Mucosa of stomach (tissue), 1 donor: ENCODE results near the gene ZNF574.

ENCODE experiments used
- H3K27me3 ChIP-seq: one replicate; pipeline ENCODE4 v1.7.0; 2013; ENCODE audit warnings: mild to moderate bottlenecking, low read length; ENCODE audit not compliant: control insufficient read depth, insufficient read depth
- H3K36me3 ChIP-seq: one replicate; pipeline ENCODE4 v1.7.0; 2013; ENCODE audit warnings: low read length; ENCODE audit not compliant: control insufficient read depth, insufficient read depth
- H3K4me1 ChIP-seq: one replicate; pipeline ENCODE4 v1.7.0; 2013; ENCODE audit warnings: mild to moderate bottlenecking, low read length; ENCODE audit not compliant: control insufficient read depth, insufficient read depth
- H3K4me3 ChIP-seq: one replicate; pipeline ENCODE4 v1.7.0; 2013; ENCODE audit warnings: low read length
- H3K9ac ChIP-seq: one replicate; pipeline ENCODE4 v1.7.0; 2013; ENCODE audit warnings: mild to moderate bottlenecking, low read length, moderate library complexity
- H3K9me3 ChIP-seq: one replicate; pipeline ENCODE4 v1.7.0; 2013; ENCODE audit warnings: mild to moderate bottlenecking, low read length, moderate library complexity; ENCODE audit not compliant: control insufficient read depth
- donor health status: Pancreatic carcinoma.

ZNF574 gene

GRCh38 chr19:42064432-42064831 is 11.5 kb upstream of the ZNF574 start:
- peaks cover 25% of the 10 kb centered on the region for H3K27me3 ChIP-seq
- no peak overlapping the region for H3K4me3 ChIP-seq
- H3K9me3 ChIP-seq, result no peaks in the 10 kb centered on the region
- no peaks in the 10 kb centered on the region for H3K36me3 ChIP-seq
- H3K9ac ChIP-seq, result no peak overlapping the region
- no peaks in the 10 kb centered on the region for H3K4me1 ChIP-seq

GRCh38 chr19:42065051-42065450 is 10.9 kb upstream of the ZNF574 start:
- Histone ChIP-seq H3K27me3 (peaks cover 31% of the 10 kb centered on the region), H3K4me3 (no peak overlapping the region), H3K9ac (no peak overlapping the region), H3K4me1 (no peaks in the 10 kb centered on the region), H3K36me3 (no peaks in the 10 kb centered on the region), H3K9me3 (no peaks in the 10 kb centered on the region)

- Histone ChIP-seq H3K27me3 (peaks cover 36% of the 10 kb centered on the region), H3K9me3 (no peaks in the 10 kb centered on the region), H3K36me3 (no peaks in the 10 kb centered on the region), H3K9ac (no peak overlapping the region), H3K4me3 (no peak overlapping the region), H3K4me1 (no peaks in the 10 kb centered on the region)
These were observed 10.5 kb upstream of the ZNF574 start for GRCh38 chr19:42065511-42065910.

GRCh38 chr19:42066075-42066754 is 9.8 kb upstream of the ZNF574 start:
- H3K36me3 ChIP-seq, result no peaks in the 10 kb centered on the region
- no peak overlapping the region for H3K9ac ChIP-seq
- no peaks in the 10 kb centered on the region for H3K9me3 ChIP-seq
- H3K4me3 ChIP-seq, result no peak overlapping the region
- peaks cover 38% of the 10 kb centered on the region for H3K27me3 ChIP-seq
- no peaks in the 10 kb centered on the region for H3K4me1 ChIP-seq

GRCh38 chr19:42067315-42067888 is 8.6 kb upstream of the ZNF574 start:
- Histone ChIP-seq H3K36me3 (no peaks in the 10 kb centered on the region), H3K9ac (no peak overlapping the region), H3K4me3 (no peak overlapping the region), H3K9me3 (no peaks in the 10 kb centered on the region), H3K4me1 (no peaks in the 10 kb centered on the region), H3K27me3 (peaks cover 38% of the 10 kb centered on the region)

GRCh38 chr19:42068361-42068755 is 7.6 kb upstream of the ZNF574 start:
- no peak overlapping the region for H3K9ac ChIP-seq
- peaks cover 38% of the 10 kb centered on the region for H3K27me3 ChIP-seq
- H3K4me3 ChIP-seq, result no peak overlapping the region
- no peaks in the 10 kb centered on the region for H3K36me3 ChIP-seq
- H3K9me3 ChIP-seq, result no peaks in the 10 kb centered on the region
- H3K4me1 ChIP-seq, result no peaks in the 10 kb centered on the region

- no peak overlapping the region for H3K9ac ChIP-seq
- H3K4me3 ChIP-seq, result no peak overlapping the region
- H3K9me3 ChIP-seq, result no peaks in the 10 kb centered on the region
- H3K27me3 ChIP-seq, result peaks cover 38% of the 10 kb centered on the region
- H3K4me1 ChIP-seq, result no peaks in the 10 kb centered on the region
- no peaks in the 10 kb centered on the region for H3K36me3 ChIP-seq
These were observed 7.0 kb upstream of the ZNF574 start for GRCh38 chr19:42068756-42069571.

- H3K4me1 ChIP-seq, result peaks cover 3% of the 10 kb centered on the region
- no peaks in the 10 kb centered on the region for H3K36me3 ChIP-seq
- H3K4me3 ChIP-seq, result no peak within 1 kb of the TSS
- H3K9ac ChIP-seq, result peak within 1 kb of the TSS; percentile 15
- peaks cover 38% of the 10 kb centered on the region for H3K27me3 ChIP-seq
- H3K9me3 ChIP-seq, result no peaks in the 10 kb centered on the region
These were observed 6.2 kb upstream of the ZNF574 start, which contains the start of gene GRIK5 for GRCh38 chr19:42069619-42070351. TSS of gene GRIK5 (minus strand) at chr19:42070206. CDS start at chr19:42065770, 4,436 bp downstream.

- Histone ChIP-seq H3K4me1 (peaks cover 7% of the 10 kb centered on the region), H3K4me3 (no peak overlapping the region), H3K36me3 (no peaks in the 10 kb centered on the region), H3K9ac (no peak overlapping the region), H3K27me3 (peaks cover 38% of the 10 kb centered on the region), H3K9me3 (no peaks in the 10 kb centered on the region)
These were observed 4.7 kb upstream of the ZNF574 start for GRCh38 chr19:42071247-42071646.

- peak overlapping the region; percentile 95 for H3K4me3 ChIP-seq
- H3K9ac ChIP-seq, result peak overlapping the region; percentile 99
- H3K36me3 ChIP-seq, result no peaks in the 10 kb centered on the region
- no peaks in the 10 kb centered on the region for H3K9me3 ChIP-seq
- peaks cover 25% of the 10 kb centered on the region for H3K4me1 ChIP-seq
- peaks cover 10% of the 10 kb centered on the region for H3K27me3 ChIP-seq
These were observed 1.2 kb upstream of the ZNF574 start for GRCh38 chr19:42074513-42075363.

- Histone ChIP-seq H3K36me3 (no peaks in the 10 kb centered on the region), H3K9me3 (no peaks in the 10 kb centered on the region), H3K9ac (peak overlapping the region; percentile 99), H3K4me1 (peaks cover 25% of the 10 kb centered on the region), H3K27me3 (peaks cover 5% of the 10 kb centered on the region), H3K4me3 (peak overlapping the region; percentile 95)
These were observed 676 bp upstream of the ZNF574 start for GRCh38 chr19:42075364-42075615.
